GM18502 (cell line): Measurements from ENCODE around the gene GIMAP8.
"Not testable (repeated sequence)": the region's sequence is repeated elsewhere in the genome, so short reads cannot be mapped to it uniquely, and the experiment has no call there.

Source experiments
- ATAC-seq: cut with Tn5 transposase; IDR thresholded peaks from one replicate; pipeline ENCODE4 v1.9.1; 2021; ENCODE audit warnings: mild to moderate bottlenecking; ENCODE audit not compliant: unreplicated experiment, poor library complexity

GIMAP8 gene

DNA sequence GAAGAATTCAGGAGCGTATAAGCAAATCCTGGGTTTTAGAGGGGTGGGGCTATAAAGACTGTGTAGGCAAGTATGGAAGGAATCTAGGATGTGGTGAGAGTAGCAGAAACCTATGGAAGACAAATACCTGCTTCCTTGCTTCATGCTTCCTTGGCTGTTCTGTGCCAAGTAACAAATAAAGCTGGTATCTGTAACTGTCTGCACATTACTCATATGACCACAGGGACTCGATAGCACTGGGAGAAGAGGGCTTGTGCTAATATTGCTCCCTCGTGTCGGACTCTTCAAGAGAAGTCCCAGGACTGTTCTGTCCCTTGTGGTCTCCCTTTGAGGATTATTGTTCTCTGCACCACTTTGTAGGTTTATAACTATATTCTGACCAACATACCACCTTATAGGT lies 52.7 kb downstream of the GIMAP8 start:
- no peak for ATAC-seq

DNA sequence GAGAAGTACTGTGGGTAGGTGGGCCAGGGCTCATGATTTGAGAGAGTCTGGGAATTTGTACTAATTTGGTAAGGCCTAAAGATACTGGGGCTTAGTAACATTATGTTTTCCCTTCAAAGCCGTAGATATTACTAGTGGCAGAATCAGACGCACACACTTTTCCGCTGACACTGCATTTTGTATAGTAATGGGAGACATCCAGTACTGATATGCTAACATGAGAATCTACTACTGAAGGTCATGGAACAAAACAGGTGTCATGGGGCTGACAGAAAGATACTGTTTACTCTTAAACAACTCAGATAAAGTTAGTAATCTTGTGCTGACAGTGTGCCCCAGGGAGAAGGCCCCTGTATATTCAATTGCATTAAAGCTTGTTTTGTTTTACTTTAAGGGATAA lies 53.2 kb downstream of the GIMAP8 start:
- ATAC-seq = no peak

DNA sequence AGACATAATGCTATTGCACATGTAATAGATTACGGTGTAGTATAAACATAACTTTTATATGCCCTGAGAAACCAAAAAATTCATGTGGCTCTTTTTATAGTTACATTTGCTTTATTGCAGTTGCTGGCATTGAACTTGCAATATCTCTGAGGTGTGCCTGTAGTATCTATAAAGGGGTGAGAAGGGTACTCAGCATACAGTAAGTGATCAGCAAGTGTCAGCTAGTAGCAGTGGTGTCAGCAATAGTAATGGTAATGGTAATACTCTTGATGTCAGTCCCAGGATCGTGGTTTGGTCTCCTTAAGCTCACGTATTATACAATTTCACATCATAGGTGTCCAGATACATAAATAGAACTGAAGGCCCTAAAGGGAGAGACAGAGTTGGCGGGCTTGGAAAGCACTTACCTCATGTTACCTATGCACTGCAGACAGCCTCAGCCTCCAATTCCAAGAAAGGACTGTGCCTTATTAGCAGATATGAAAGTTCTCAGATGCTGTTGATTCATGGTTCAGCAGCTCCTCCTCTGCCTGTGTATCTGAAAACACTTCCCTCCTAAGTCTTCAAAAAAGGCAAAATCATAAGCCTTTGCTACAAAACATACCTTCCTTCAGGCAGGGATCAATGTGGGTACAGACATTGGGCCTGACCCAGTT lies 57.6 kb downstream of the GIMAP8 start:
- no peak for ATAC-seq

DNA sequence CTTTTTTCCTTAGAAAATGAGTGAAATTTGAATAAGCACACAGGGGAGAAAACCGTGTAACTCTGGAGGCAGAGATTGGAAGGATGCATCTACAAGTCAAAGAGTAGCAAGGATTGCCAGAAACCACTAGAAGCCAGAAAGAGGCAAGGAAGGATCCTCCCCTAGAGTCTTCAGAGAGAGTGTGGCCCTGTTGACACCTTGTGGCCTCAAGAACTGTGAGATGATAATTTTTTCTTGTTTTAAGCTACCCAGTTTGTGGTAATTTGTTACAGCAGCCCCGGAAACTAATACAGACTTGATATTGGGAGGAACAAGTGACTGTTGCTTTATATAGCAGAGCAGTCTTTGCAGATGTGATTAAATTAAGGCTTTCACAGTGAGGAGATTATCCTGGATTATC lies 60.6 kb downstream of the GIMAP8 start:
- no peak for ATAC-seq

DNA sequence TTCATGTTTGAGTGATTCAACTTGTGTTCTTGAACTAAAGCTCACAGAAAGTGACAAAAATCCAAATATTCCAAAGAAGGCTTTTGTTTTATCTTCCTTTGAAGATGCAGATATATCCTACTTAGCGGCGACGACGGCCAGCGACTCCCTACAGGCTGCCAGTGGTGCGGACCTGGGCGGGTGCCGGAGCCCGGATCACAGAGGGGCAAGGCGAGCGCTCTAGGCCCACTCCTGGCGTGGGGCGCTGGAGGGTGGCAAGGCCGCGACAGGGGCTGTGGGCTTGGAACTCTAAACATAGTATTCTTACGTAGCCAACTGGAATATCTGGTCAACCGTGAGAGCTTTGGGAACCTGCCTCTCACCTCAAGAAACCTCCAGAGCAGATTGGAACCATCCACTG lies 63.3 kb downstream of the GIMAP8 start:
- ATAC-seq = no peak

DNA sequence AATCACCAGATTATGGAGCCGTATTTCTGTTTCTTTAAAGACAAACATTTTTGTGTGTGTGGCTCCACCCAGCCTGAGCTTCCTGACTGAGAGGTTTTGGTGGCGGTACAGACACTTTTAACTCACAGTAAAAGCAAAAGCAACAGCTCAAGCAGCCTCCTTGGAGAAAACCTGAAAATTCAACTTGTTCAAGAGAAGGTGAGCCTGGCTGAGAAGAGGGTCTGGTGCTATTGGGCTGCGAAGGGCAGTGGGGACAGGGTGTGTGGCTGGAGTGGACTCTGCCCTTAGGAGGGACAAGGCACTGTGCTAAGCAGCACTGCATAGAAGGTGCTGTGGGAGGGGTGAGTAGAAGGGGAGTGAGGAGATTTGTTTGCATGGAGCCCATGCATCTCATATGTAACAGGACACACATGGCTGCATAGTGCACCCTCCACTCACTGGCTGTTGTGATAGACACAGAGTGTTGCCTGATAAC lies 64.4 kb downstream of the GIMAP8 start, which contains the start of gene GIMAP7:
Gene GIMAP7, plus strand, starts transcription at position 125 of the 475 bp plus-strand sequence. CDS start 5,103 bp downstream, outside the sequence.
- peak; percentile 87 for ATAC-seq

DNA sequence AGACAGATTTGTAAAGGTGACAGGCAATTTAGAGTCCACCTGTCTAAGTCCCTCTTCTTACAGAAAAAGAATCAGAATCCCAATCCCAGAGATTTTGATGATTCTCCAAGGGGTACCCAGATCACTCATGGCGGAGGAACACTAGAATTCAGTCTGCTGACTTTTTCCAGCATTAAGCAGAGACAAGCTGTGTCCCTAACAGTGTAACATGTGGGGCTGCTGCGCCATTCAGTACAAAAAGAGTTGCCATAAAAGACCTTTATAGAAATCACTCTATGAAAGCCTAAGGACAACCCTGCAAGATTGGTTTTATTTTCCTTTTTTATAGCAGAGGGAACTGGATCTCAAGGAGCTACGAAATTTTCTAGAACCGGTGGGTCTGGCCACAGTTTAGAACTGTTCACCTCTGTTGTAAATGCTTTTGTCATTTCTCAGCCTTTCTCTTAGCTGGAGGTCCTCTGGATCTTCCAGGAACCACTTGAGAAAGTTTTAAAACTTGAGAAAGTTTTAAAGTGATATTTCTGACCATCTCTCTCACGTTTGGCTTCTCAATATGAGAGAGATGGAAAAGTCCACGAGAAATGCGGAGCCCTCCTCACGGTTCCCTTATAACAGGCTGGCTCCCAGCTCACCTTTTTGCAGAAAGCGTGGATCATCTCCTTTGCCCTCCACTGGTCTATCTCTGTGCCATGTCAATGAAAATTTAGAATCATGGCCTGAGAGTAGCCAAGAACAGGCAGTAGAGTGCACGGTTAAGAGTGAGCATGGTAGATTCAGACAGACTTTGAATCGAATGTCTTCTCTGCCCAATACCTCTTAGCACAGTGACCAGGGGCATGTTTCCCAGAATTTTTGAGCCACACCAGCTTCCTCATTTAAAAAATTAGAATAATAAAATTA lies 65.1 kb downstream of the GIMAP8 start:
- ATAC-seq = peak; percentile 33

DNA sequence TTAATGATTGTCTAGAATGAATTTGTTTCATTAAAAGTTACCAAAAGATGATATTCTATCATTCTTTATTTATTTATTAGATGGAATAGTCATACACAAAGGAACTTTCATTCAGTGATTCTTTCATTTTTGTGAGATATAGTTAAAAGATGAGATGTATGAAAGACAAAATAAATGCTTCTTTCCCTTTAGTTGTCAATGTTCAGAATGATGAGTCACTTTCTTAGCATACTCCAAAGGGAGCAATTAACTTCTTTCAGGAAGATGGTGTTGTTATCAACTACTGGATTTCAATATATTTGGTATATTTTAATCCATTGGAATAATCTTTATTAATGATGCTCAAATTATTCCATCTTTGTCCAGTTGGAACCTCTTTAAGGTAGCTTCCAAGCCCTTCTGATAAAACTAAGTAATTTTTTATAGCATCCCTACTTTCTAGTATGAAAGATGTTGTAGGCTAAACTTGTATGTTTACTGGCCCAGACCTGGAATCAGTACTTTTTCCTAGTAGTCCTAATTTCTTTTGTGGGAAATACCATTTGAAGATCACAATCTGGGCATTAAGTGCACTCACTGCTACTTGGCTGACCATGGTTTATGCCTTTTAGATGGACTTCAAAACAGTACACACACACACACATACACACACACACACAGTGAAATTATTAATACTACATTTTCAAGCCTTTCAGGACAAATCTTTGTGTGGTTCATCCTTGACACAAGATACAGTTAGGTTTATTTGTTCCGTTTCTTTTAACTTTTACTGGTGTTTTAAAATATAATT lies 66.7 kb downstream of the GIMAP8 start:
- ATAC-seq = no peak

DNA sequence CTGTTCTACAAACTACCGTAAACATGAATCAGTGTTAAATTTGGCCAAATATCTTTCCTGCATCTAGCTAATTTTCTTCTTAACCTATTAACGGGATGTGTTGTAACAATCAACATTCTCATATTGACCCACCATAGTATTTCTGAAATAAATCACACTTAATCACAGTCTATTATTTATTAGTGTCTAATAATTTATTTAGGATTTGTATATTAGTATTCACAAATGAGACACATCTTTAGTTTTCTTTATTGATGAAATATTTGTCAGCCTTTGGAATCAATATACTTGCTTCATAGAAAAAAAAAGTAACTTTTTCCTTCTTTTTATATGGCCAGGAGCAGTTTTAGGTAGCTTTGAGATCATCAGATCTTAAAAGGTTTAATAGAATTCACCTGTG lies 68.9 kb downstream of the GIMAP8 start:
- ATAC-seq = no peak

DNA sequence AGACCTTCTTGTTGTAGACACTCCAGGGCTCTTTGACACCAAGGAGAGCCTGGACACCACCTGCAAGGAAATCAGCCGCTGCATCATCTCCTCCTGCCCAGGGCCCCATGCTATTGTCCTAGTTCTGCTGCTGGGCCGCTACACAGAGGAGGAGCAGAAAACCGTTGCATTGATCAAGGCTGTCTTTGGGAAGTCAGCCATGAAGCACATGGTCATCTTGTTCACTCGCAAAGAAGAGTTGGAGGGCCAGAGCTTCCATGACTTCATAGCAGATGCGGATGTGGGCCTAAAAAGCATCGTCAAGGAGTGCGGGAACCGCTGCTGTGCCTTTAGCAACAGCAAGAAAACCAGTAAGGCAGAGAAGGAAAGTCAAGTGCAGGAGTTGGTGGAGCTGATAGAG lies 69.7 kb downstream of the GIMAP8 start:
- ATAC-seq = no peak

DNA sequence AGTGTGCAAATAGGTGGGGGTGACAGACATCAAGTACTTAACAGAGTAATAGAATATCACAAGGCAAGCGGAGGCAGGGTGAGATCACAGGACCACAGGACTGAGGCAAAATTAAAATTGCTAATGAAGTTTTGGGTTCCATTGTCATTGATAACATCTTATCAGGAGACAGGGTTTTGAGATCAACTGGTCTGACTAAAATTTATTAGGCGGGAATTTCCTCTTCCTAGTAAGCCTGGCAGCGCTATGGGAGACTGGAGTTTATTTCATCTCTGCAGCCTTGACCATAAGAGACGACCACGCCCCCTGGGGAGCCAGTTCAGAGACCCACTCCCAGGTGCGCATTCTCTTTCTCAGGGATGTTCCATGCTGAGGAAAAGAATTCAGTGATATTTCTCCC lies 72.5 kb downstream of the GIMAP8 start:
- ATAC-seq = not testable (repeated sequence)

DNA sequence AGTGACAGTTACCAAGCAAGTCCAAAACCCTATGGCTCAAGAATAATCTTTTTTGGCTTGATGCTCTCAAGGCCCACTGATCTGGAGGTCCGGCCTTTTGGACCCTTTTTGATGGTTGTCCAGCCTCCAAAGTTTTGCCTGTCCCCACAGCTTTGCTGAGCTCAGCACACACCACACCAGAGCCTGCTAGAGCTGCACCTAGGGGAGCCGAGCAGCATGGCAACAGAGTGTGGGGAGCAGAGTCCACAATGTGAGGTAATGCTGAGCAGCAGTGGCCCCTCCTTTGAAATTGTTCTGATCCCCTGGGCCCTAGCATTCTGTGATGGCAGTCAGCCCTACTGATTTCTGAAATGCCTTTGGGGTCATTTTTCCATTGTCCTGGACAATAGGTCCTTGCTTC lies 73.6 kb downstream of the GIMAP8 start:
- no peak for ATAC-seq
